Ovary (tissue), 3 donors: ENCODE data around the gene TSPAN32.

ENCODE experiments used
- CTCF ChIP-seq, 3 donors: fragments of 450-650 bp in 2 of 3; fragments of 200-600 bp in 1 of 3; IDR thresholded peaks; one replicate each; pipeline versions ENCODE4 v1.5.1 to v1.8.0; 2016 to 2022; ENCODE audit warnings: antibody characterized with exemption in 3 of 3, mild to moderate bottlenecking in 1 of 3
- EP300 ChIP-seq: sonication (generic); formaldehyde crosslinking; IDR thresholded peaks from one replicate; pipeline ENCODE4 v1.6.1; 2017; ENCODE audit warnings: antibody characterized with exemption
- donor health status: DM: no; HTN: no; CAD: no.

- TF ChIP-seq CTCF (IDR thresholded peaks at IDR 0.05): no peak
- TF ChIP-seq EP300: no peak
These were observed 58.3 kb downstream of the TSPAN32 start for GRCh38 chr11:2360081-2360642.
